AG04449 (cell line): ENCODE data around the gene ADTRP.
"Not testable (repeated sequence)": the region's sequence is repeated elsewhere in the genome, so short reads cannot be mapped to it uniquely, and the experiment has no call there.

Source experiments
- CTCF ChIA-PET: fragments of 350-600 bp; formaldehyde crosslinking; extraction: SDS; loops from one replicate; lab custom pipeline; 2021; ENCODE audit warnings: antibody characterized with exemption; lab: Yijun Ruan, JAX
- POLR2A ChIA-PET: fragments of 400-600, 350-600 bp; formaldehyde crosslinking; extraction: SDS; loops from one replicate; lab custom pipeline; 2020; ENCODE audit warnings: antibody characterized with exemption, inconsistent platforms; lab: Yijun Ruan, JAX
- DNase-seq: peaks from one replicate; pipeline ENCODE4 v3.0.0-alpha.2; 2010; ENCODE audit warnings: low read depth, low spot score
- H3K4me3 ChIP-seq: 2 replicates; pipeline ENCODE4 v1.5.1; 2011; ENCODE audit warnings: low read depth, mild to moderate bottlenecking, control low read depth, low read length
- CTCF ChIP-seq: IDR thresholded peaks from one replicate; pipeline ENCODE4 v1.5.1; 2011; ENCODE audit warnings: mild to moderate bottlenecking, moderate library complexity, low read length, control low read depth, inconsistent platforms; ENCODE audit not compliant: insufficient read depth; ENCODE audit errors: missing control alignments

Gene ADTRP

GRCh38 chr6:11802886-11803590 lies 24.4 kb upstream of the ADTRP start:
- no peak for DNase-seq
- ChIA-PET POLR2A (no interaction called here), CTCF (no interaction called here)
- H3K4me3 ChIP-seq = no peak overlapping the region
- no peak for TF ChIP-seq CTCF

GRCh38 chr6:11800531-11800930 lies 21.9 kb upstream of the ADTRP start:
- CTCF ChIA-PET, H3K4me3 ChIP-seq, POLR2A ChIA-PET, DNase-seq: not testable (repeated sequence)

- CTCF ChIA-PET = no interaction called here
- TF ChIP-seq CTCF = no peak
- POLR2A ChIA-PET = no interaction called here
- no peak overlapping the region for H3K4me3 ChIP-seq
- DNase-seq = no peak
Observed at GRCh38 chr6:11798538-11798937, 19.9 kb upstream of the ADTRP start.

GRCh38 chr6:11798096-11798495 lies 19.5 kb upstream of the ADTRP start:
- no peak overlapping the region for H3K4me3 ChIP-seq
- no peak for DNase-seq
- CTCF ChIA-PET = no interaction called here
- POLR2A ChIA-PET = no interaction called here
- no peak for TF ChIP-seq CTCF

GRCh38 chr6:11796829-11797228 lies 18.2 kb upstream of the ADTRP start:
- ChIA-PET POLR2A (no interaction called here), CTCF (no interaction called here)

GRCh38 chr6:11795403-11795802 lies 16.8 kb upstream of the ADTRP start:
- no peak for DNase-seq
- ChIA-PET POLR2A (no interaction called here), CTCF (no interaction called here)
- no peak for TF ChIP-seq CTCF
- H3K4me3 ChIP-seq = no peak overlapping the region

More at GRCh38 chr6:11796829-11797228, 18.2 kb upstream of the ADTRP start:
- no peak overlapping the region for H3K4me3 ChIP-seq
- DNase-seq = no peak
- no peak for TF ChIP-seq CTCF

- TF ChIP-seq CTCF = no peak
- ChIA-PET POLR2A (no interaction called here), CTCF (no interaction called here)
- no peak overlapping the region for H3K4me3 ChIP-seq
- DNase-seq = no peak
Observed at GRCh38 chr6:11793277-11793676, 14.7 kb upstream of the ADTRP start.
